MM.1S (cell line): ENCODE data around the gene SRRM2.

Source experiments
- DNase-seq: peaks from one replicate; pipeline ENCODE4 v3.0.0-alpha.2; 2015
- H2AFZ ChIP-seq: fragments of 300-600 bp; sonication (generic); 2 replicates; pipeline ENCODE4 v1.6.0; 2016; ENCODE audit warnings: antibody characterized with exemption, low read length
- H3F3A ChIP-seq: fragments of 300-600 bp; sonication (generic); 2 replicates; pipeline ENCODE4 v1.6.1; 2016; ENCODE audit warnings: mild to moderate bottlenecking, antibody characterized with exemption, low read length, moderate library complexity, mixed read lengths; ENCODE audit not compliant: insufficient read depth
- H3K27ac ChIP-seq: fragments of 300-600 bp; sonication (generic); 2 replicates; pipeline ENCODE4 v1.5.1; 2016; ENCODE audit warnings: mild to moderate bottlenecking, low read length
- H3K27me3 ChIP-seq: fragments of 300-600 bp; sonication (generic); replicated peaks from 2 replicates; pipeline ENCODE4 v1.6.0; 2016; ENCODE audit warnings: low read length; ENCODE audit not compliant: insufficient read depth
- H3K36me3 ChIP-seq: fragments of 300-600 bp; sonication (generic); replicated peaks from 2 replicates; pipeline ENCODE4 v1.6.1; 2016; ENCODE audit warnings: mild to moderate bottlenecking, low read length, mixed read lengths; ENCODE audit not compliant: insufficient read depth
- H3K4me1 ChIP-seq: fragments of 300-600 bp; sonication (generic); 2 replicates; pipeline ENCODE4 v1.6.1; 2016; ENCODE audit warnings: low read length, mixed read lengths
- H3K4me2 ChIP-seq: fragments of 300-600 bp; sonication (generic); 2 replicates; pipeline ENCODE4 v1.6.0; 2016; ENCODE audit warnings: low read depth, low read length
- H3K4me3 ChIP-seq: fragments of 300-600 bp; sonication (generic); 2 replicates; pipeline ENCODE4 v1.5.1; 2016; ENCODE audit warnings: low read length, mixed read lengths
- H3K79me2 ChIP-seq: fragments of 300-600 bp; sonication (generic); 2 replicates; pipeline ENCODE4 v1.6.1; 2016; ENCODE audit warnings: mixed run types, low read length, mixed read lengths
- H3K9ac ChIP-seq: fragments of 300-600 bp; sonication (generic); 2 replicates; pipeline ENCODE4 v1.6.1; 2016; ENCODE audit warnings: low read length, mixed read lengths
- H3K9me2 ChIP-seq: fragments of 300-600 bp; sonication (generic); replicated peaks from 2 replicates; pipeline ENCODE4 v1.6.1; 2016; ENCODE audit warnings: mild to moderate bottlenecking, low read length, mixed read lengths; ENCODE audit not compliant: insufficient read depth
- H3K9me3 ChIP-seq: fragments of 300-600 bp; sonication (generic); replicated peaks from 2 replicates; pipeline ENCODE4 v1.6.1; 2016; ENCODE audit warnings: mild to moderate bottlenecking, low read length, mixed read lengths; ENCODE audit not compliant: insufficient read depth
- H4K20me1 ChIP-seq: fragments of 300-600 bp; sonication (generic); 2 replicates; pipeline ENCODE4 v1.6.1; 2016; ENCODE audit warnings: mild to moderate bottlenecking, low read length, moderate library complexity, mixed read lengths; ENCODE audit not compliant: insufficient read depth
- EZH2 ChIP-seq: fragments of 300-600 bp; sonication (generic); optimal IDR thresholded peaks from 2 replicates; pipeline ENCODE3; 2017; ENCODE audit warnings: low read depth, mild to moderate bottlenecking, antibody characterized with exemption, low read length, mixed read lengths
- EZH2phosphoT487 ChIP-seq: fragments of 300-600 bp; sonication (generic); IDR thresholded peaks from 2 replicates; pipeline ENCODE4 v1.6.1; 2018; ENCODE audit warnings: antibody characterized with exemption, low read length
- TF ChIP-seq, protein P1 (sequence below): fragments of 300-600 bp; sonication (generic); IDR thresholded peaks from 2 replicates; pipeline ENCODE4 v1.5.1; 2016; ENCODE audit warnings: antibody characterized with exemption, low read length, mixed read lengths

The SRRM2 gene

DNA sequence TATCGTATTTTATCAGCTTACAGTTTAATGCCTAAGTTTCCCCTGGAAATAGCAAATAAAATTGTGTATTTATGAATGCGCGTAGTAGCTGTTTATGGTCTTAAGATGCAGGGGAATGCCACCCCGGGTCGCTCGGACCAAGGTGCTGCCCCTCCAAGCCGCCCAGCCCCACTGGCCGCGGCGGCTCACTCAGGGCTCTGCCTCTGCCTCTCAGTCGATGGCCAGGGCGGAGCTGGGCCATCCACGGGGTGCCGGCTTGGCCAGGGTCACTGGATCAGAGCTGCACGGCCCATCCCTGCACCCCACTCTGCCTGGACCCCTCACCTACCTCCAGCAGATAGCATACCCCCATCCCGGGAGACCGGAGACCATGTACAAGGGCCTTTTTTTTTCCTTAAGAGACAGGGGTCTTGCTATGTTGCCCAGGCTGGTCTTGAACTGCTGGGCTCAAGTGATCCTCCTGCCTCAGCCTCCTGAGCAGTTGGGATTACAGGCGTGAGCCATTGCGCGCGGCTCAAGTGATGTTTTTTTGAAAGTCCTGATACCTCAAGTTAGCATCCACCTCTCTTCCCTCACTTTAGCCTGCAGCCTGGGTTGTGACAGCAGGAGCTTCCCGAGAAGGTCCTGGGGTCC lies 43.4 kb upstream of the SRRM2 start:
- Histone ChIP-seq H3K79me2 (0 out of 2 replicates have a peak, but pooled peaks cover 3% of the 10 kb centered on the region), H3K27me3 (peaks cover 3% of the 10 kb centered on the region; the same call in 1 of the 2 replicates), H4K20me1 (no peaks in the 10 kb centered on the region), H3K36me3 (no peaks in the 10 kb centered on the region; the same call in 1 of the 2 replicates), H3K9ac (no peak overlapping the region), H3F3A (no peaks in the 10 kb centered on the region), H3K4me3 (no peak overlapping the region), H3K27ac (no peak overlapping the region), H3K9me2 (no peaks in the 10 kb centered on the region), H3K9me3 (no peaks in the 10 kb centered on the region), H3K4me2 (no peak overlapping the region), H3K4me1 (no peaks in the 10 kb centered on the region), H2AFZ (no peak overlapping the region)
- TF ChIP-seq EZH2 (no peak), EZH2phosphoT487 (no peak)
- TF ChIP-seq, protein P1, sequence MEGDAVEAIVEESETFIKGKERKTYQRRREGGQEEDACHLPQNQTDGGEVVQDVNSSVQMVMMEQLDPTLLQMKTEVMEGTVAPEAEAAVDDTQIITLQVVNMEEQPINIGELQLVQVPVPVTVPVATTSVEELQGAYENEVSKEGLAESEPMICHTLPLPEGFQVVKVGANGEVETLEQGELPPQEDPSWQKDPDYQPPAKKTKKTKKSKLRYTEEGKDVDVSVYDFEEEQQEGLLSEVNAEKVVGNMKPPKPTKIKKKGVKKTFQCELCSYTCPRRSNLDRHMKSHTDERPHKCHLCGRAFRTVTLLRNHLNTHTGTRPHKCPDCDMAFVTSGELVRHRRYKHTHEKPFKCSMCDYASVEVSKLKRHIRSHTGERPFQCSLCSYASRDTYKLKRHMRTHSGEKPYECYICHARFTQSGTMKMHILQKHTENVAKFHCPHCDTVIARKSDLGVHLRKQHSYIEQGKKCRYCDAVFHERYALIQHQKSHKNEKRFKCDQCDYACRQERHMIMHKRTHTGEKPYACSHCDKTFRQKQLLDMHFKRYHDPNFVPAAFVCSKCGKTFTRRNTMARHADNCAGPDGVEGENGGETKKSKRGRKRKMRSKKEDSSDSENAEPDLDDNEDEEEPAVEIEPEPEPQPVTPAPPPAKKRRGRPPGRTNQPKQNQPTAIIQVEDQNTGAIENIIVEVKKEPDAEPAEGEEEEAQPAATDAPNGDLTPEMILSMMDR: no peak
- DNase-seq: no peak

DNA sequence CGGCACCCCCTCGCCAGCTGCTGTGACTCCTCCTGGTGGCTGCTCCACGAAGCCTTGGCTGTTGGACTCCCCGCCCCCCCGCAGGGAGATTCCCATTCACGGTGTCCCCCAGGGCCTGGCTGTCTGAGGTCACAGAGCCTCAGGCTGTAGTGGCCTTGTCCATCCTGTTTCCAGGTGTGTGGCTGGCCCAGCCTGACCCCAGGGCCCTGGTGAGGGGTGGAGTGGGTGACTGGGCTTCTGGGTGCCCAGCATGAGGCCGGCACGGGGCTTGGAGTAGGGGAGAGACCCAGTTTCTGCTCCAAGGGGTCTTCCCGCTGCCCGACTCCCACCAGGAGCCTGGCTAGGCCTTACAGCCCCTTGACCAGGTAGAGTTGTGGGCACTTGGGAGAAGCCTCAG lies 42.9 kb upstream of the SRRM2 start:
- no peak overlapping the region for H2AFZ ChIP-seq
- no peaks in the 10 kb centered on the region for H3F3A ChIP-seq
- no peak overlapping the region for H3K9ac ChIP-seq
- no peak overlapping the region for H3K4me3 ChIP-seq
- no peaks in the 10 kb centered on the region for H3K4me1 ChIP-seq
- H3K9me3 ChIP-seq: no peaks in the 10 kb centered on the region
- TF ChIP-seq EZH2phosphoT487: no peak
- TF ChIP-seq EZH2: no peak
- TF ChIP-seq, protein P1: no peak
- H3K36me3 ChIP-seq: no peaks in the 10 kb centered on the region; the same call in 1 of the 2 replicates
- H3K79me2 ChIP-seq: 0 out of 2 replicates have a peak, but pooled peaks cover 3% of the 10 kb centered on the region
- DNase-seq: no peak
- no peak overlapping the region for H3K4me2 ChIP-seq
- H3K27ac ChIP-seq: no peak overlapping the region
- H4K20me1 ChIP-seq: no peaks in the 10 kb centered on the region
- peaks cover 7% of the 10 kb centered on the region; the same call in 1 of the 2 replicates for H3K27me3 ChIP-seq
- H3K9me2 ChIP-seq: no peaks in the 10 kb centered on the region

DNA sequence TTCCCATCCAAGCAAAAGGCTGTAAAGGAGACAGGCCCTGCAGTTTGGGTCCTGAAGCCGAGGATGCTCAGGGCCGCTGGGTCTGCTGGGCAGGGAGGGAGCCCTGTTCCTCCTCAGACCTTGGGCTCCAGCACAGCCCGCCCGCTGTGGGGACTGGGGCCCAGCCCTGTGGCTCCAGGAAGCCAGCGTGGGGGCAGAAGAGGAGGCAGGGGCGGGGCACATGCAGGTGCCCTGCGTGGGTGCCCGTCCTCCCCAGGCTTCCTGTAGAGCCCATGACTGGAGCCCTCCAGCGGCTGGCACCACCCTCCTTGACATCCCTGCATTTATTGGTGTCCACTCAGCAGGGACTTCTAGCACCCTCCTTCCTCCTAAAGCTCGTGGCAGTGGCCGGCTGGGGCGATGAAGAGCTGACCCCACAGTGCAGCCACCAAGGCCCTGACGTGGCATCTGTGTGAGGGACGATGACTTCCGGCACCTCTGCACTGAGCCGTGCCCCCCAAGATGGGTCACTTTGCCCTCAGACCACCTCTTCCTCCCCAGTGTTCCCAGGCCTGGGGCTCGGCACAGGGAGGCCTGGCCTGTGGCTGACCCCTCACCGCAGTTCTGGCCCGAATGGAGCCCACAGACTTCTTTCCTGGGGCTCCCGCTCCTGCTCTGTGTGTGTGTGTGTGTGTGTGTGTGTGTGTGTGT lies 42.3 kb upstream of the SRRM2 start:
- Histone ChIP-seq H3F3A (no peaks in the 10 kb centered on the region), H3K9me3 (no peaks in the 10 kb centered on the region), H3K9me2 (no peaks in the 10 kb centered on the region), H3K4me2 (no peak overlapping the region), H3K4me3 (no peak overlapping the region), H3K27me3 (peaks cover 13% of the 10 kb centered on the region), H2AFZ (no peak overlapping the region), H3K4me1 (no peaks in the 10 kb centered on the region), H4K20me1 (no peaks in the 10 kb centered on the region), H3K27ac (no peak overlapping the region), H3K36me3 (no peaks in the 10 kb centered on the region; the same call in 1 of the 2 replicates), H3K79me2 (0 out of 2 replicates have a peak, but pooled peaks cover 3% of the 10 kb centered on the region), H3K9ac (no peak overlapping the region)
- TF ChIP-seq, protein P1: no peak
- TF ChIP-seq EZH2 (no peak), EZH2phosphoT487 (no peak)
- no peak for DNase-seq
